ENCODE measurements around the gene NHSL2. TPM values are rescaled to one million over a fixed set of nuclear protein-coding genes. Genes with fewer than 3 reads are reported as not detected.
A peak's percentile ranks its signal among the peaks of the same experiment; 100 is the strongest.

The NHSL2 gene
- polyA plus RNA-seq, 1 of the 3 experiments (the other 2 are of a cell fraction) = 0.61 TPM

DNA sequence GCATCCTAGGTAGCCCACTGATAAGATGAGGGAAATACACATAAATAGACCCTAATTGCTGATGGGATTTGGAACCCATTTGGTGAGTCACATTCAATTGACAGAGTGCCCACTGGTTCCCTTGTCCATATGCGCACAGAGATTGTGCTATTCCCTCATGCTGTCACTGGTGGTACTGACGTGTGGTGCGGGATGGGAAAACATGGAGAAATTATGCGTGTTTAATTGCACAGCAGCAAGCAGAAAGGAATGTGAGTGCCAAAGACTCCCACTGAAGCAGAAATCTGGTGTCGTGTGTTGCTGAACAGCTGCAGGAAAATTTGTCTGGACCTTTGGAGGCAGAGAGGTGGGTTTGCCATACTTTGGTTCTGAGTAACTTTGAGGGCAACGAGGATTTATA is 92.2 kb downstream of the NHSL2 start (continued):
- TF ChIP-seq, protein P1, sequence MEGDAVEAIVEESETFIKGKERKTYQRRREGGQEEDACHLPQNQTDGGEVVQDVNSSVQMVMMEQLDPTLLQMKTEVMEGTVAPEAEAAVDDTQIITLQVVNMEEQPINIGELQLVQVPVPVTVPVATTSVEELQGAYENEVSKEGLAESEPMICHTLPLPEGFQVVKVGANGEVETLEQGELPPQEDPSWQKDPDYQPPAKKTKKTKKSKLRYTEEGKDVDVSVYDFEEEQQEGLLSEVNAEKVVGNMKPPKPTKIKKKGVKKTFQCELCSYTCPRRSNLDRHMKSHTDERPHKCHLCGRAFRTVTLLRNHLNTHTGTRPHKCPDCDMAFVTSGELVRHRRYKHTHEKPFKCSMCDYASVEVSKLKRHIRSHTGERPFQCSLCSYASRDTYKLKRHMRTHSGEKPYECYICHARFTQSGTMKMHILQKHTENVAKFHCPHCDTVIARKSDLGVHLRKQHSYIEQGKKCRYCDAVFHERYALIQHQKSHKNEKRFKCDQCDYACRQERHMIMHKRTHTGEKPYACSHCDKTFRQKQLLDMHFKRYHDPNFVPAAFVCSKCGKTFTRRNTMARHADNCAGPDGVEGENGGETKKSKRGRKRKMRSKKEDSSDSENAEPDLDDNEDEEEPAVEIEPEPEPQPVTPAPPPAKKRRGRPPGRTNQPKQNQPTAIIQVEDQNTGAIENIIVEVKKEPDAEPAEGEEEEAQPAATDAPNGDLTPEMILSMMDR (IDR thresholded peaks at IDR 0.05) = no peak
- no peak for TF ChIP-seq RCOR1 (IDR thresholded peaks at IDR 0.05; ENCODE audit: low read length)
- TF ChIP-seq, protein P2, sequence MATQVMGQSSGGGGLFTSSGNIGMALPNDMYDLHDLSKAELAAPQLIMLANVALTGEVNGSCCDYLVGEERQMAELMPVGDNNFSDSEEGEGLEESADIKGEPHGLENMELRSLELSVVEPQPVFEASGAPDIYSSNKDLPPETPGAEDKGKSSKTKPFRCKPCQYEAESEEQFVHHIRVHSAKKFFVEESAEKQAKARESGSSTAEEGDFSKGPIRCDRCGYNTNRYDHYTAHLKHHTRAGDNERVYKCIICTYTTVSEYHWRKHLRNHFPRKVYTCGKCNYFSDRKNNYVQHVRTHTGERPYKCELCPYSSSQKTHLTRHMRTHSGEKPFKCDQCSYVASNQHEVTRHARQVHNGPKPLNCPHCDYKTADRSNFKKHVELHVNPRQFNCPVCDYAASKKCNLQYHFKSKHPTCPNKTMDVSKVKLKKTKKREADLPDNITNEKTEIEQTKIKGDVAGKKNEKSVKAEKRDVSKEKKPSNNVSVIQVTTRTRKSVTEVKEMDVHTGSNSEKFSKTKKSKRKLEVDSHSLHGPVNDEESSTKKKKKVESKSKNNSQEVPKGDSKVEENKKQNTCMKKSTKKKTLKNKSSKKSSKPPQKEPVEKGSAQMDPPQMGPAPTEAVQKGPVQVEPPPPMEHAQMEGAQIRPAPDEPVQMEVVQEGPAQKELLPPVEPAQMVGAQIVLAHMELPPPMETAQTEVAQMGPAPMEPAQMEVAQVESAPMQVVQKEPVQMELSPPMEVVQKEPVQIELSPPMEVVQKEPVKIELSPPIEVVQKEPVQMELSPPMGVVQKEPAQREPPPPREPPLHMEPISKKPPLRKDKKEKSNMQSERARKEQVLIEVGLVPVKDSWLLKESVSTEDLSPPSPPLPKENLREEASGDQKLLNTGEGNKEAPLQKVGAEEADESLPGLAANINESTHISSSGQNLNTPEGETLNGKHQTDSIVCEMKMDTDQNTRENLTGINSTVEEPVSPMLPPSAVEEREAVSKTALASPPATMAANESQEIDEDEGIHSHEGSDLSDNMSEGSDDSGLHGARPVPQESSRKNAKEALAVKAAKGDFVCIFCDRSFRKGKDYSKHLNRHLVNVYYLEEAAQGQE (IDR thresholded peaks at IDR 0.05; ENCODE audit: low read depth, low read length) = no peak

DNA sequence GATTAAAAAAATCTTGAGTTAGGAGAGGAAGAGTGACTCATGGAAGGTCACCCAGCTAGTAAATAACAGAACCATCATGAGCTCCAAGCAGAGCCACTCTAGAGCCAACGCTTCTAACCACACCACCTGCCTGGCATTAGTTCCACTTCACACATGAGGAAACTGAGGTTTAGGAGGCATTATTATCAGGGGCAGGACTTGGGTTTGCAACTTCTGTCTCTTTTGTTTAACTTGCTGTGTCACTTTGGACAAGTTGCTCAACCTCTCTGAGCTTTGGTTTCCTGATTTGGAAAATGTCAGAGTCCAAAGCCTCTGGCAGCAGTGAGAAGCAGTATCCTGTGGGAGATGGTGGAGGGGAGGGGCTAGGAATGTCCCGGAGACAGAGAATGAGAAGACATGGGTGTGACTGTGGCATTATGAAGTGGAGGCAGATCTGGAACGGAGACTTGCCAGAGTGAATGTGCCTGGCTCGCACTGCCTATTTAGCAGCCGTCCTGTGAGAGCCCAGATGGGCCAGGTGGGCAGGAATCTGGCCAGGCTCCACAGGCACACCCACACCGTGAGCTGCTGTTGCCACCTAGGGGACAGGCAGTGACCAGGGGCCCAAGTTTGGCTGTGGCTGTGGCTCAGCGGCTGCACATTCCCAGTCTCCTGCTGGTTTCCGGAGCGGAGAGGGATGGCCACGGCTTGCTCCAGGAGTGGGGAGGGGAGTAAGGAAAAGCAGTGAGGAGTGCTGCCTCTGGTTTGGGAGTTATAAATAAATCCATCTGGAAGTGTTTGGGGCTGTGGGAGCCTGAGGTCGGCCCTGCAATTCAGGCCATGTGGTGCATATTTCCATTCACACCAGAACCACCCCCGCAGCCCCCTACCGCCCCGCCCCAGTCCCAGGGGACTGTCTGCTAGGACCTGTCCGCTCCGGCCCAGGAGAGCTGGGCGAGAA is 93.4 kb downstream of the NHSL2 start:
- 35% methylated on average over 17 of the region's 17 CpGs for WGBS (ENCODE audit: low lambda C conversion rate)
- H2AFZ ChIP-seq (ENCODE audit: low read depth) = no peak overlapping the region
- no peaks in the 10 kb centered on the region for H3F3A ChIP-seq (replicated peaks; ENCODE audit: insufficient read depth)
- H3K4me2 ChIP-seq = no peak overlapping the region
- H3K79me2 ChIP-seq (ENCODE audit: insufficient read depth) = no peaks in the 10 kb centered on the region
- H3K9ac ChIP-seq = no peak overlapping the region
- TF ChIP-seq RAD21 (IDR thresholded peaks at IDR 0.05; ENCODE audit: low read length) (peak; percentile 38; the same call in 1 of the 2 replicates), RFX5 (IDR thresholded peaks at IDR 0.05; ENCODE audit: low read length) (no peak)
- no peak overlapping the region; a peak in 1 of 4 replicates for H3K27ac ChIP-seq (ENCODE audit: low read depth in 2 of 2, low read length in 1 of 2)
- ChIA-PET CTCF (interaction anchor here (1.0 to 8.2 kb wide), 5 partner anchors 9 to 123 kb away, joined by 3 to 57 read pairs (median 3); no protein-coding TSS in a partner anchor), POLR2A (no interaction called here)
- no peaks in the 10 kb centered on the region for H3K9me2 ChIP-seq
- DNase-seq = peak; percentile 48
- H3K27me3 ChIP-seq (ENCODE audit: insufficient read depth) = peaks cover 32% of the 10 kb centered on the region; the same call in 1 of the 2 replicates
- H3K4me1 ChIP-seq (ENCODE audit: control insufficient read depth in 1 of 2, insufficient read depth in 2 of 2, low read depth in 1 of 2, low read length in 1 of 2) = peaks cover 0 to 8% of the 10 kb centered on the region in 2 experiments; a peak in 1 of 4 replicates
- no peaks in the 10 kb centered on the region for H3K36me3 ChIP-seq (replicated peaks in 1 of 2; ENCODE audit: control insufficient read depth in 1 of 2, insufficient read depth in 2 of 2, low read length in 1 of 2)
- no peaks in the 10 kb centered on the region for H4K20me1 ChIP-seq (ENCODE audit: insufficient read depth)
- no peaks in the 10 kb centered on the region for H3K9me3 ChIP-seq
- H3K4me3 ChIP-seq (ENCODE audit: low read depth in 2 of 2, low read length in 1 of 2) = no peak overlapping the region

DNA sequence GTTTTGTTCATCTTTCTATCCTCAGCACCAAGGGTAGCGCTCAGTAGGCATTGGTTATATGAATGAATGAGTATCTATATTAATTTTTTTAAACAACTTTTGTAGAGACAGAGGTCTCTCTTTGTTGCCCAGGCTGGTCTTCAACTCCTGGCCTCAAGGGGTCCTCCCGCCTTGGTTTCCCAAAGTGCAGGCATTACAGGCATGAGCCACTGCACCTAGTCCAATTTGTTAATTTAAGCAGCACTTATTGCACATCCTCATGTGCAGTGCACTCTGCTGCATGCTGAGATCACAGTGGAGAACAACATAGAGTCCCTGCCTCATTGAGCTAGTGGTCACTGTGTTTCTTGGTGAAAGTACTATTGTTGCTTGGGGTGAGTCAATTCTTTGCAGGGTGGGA is 94.4 kb downstream of the NHSL2 start:
- Histone ChIP-seq H4K20me1 (ENCODE audit: insufficient read depth) (no peaks in the 10 kb centered on the region), H3K4me3 (ENCODE audit: low read depth in 2 of 2, low read length in 1 of 2) (no peak overlapping the region), H3K36me3 (replicated peaks in 1 of 2; ENCODE audit: control insufficient read depth in 1 of 2, insufficient read depth in 2 of 2, low read length in 1 of 2) (no peaks in the 10 kb centered on the region), H3K4me1 (ENCODE audit: control insufficient read depth in 1 of 2, insufficient read depth in 2 of 2, low read depth in 1 of 2, low read length in 1 of 2) (peaks cover 0 to 8% of the 10 kb centered on the region in 2 experiments; a peak in 1 of 4 replicates), H3K9me2 (no peaks in the 10 kb centered on the region), H3K27me3 (ENCODE audit: insufficient read depth) (peaks cover 40% of the 10 kb centered on the region; the same call in 1 of the 2 replicates), H3K9me3 (no peaks in the 10 kb centered on the region), H3K79me2 (ENCODE audit: insufficient read depth) (no peaks in the 10 kb centered on the region), H2AFZ (ENCODE audit: low read depth) (no peak overlapping the region), H3K9ac (no peak overlapping the region), H3K27ac (ENCODE audit: low read depth in 2 of 2, low read length in 1 of 2) (no peak overlapping the region), H3K4me2 (no peak overlapping the region), H3F3A (replicated peaks; ENCODE audit: insufficient read depth) (no peaks in the 10 kb centered on the region)
- ChIA-PET POLR2A (no interaction called here), CTCF (interaction anchor here (0.6 to 8.2 kb wide), 5 partner anchors 8 to 122 kb away, joined by 3 to 57 read pairs (median 3); no protein-coding TSS in a partner anchor)
- TF ChIP-seq, protein P3, sequence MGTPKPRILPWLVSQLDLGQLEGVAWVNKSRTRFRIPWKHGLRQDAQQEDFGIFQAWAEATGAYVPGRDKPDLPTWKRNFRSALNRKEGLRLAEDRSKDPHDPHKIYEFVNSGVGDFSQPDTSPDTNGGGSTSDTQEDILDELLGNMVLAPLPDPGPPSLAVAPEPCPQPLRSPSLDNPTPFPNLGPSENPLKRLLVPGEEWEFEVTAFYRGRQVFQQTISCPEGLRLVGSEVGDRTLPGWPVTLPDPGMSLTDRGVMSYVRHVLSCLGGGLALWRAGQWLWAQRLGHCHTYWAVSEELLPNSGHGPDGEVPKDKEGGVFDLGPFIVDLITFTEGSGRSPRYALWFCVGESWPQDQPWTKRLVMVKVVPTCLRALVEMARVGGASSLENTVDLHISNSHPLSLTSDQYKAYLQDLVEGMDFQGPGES (IDR thresholded peaks at IDR 0.05; ENCODE audit: low read depth, low read length) = no peak
- TF ChIP-seq JUND (IDR thresholded peaks at IDR 0.05) (no peak), SMC3 (IDR thresholded peaks at IDR 0.05; ENCODE audit: low read depth, low read length) (no peak), EZH2phosphoT487 (IDR thresholded peaks at IDR 0.05; ENCODE audit: borderline replicate concordance, low read depth) (no peak)
- TF ChIP-seq, protein P2 (IDR thresholded peaks at IDR 0.05; ENCODE audit: low read depth, low read length) = no peak
- 83% methylated on average over 2 of the region's 2 CpGs for WGBS (ENCODE audit: low lambda C conversion rate)
- no peak for DNase-seq
